ENCODE results near the gene PKDREJ. TPM values are rescaled to one million over a fixed set of nuclear protein-coding genes. Genes with fewer than 3 reads are reported as not detected.

The PKDREJ gene
- total RNA-seq, 2 donors from 2014 or later, result 0.04 TPM; not detected in 1

GRCh38 chr22:46272762-46273431 lies 9.8 kb upstream of the PKDREJ start:
- H3K27ac Mint-ChIP-seq, result no peak overlapping the region
- WGBS, 2 experiments (ENCODE audit: insufficient coverage in 1 of 2, insufficient read length in 1 of 2), result 91 to 95% methylated on average over 9 to 12 of the region's 12 CpGs
- Histone ChIP-seq H3K27ac (ENCODE audit: low read depth, low read length) (no peak overlapping the region), H3K9me3 (ENCODE audit: control insufficient read depth, low read length) (peaks cover 13% of the 10 kb centered on the region), H3K4me1 (ENCODE audit: control insufficient read depth, insufficient read depth, low read length) (no peaks in the 10 kb centered on the region), H3K4me3 (ENCODE audit: low read length) (no peak overlapping the region), H3K36me3 (ENCODE audit: control insufficient read depth, insufficient read depth, low read length) (peaks cover 34% of the 10 kb centered on the region), H3K27me3 (ENCODE audit: control insufficient read depth, insufficient read depth, low read length, poor library complexity, severe bottlenecking) (no peaks in the 10 kb centered on the region), H3K9ac (ENCODE audit: extremely low read depth, low read length, poor library complexity, severe bottlenecking) (no peak overlapping the region)
- no peak for DNase-seq
- no peak for TF ChIP-seq CTCF (conservative IDR thresholded peaks at IDR 0.05)
- H3K4me3 Mint-ChIP-seq, result no peak overlapping the region
- no peaks in the 10 kb centered on the region for H3K27me3 Mint-ChIP-seq (ENCODE audit: insufficient read depth)
- H3K4me1 Mint-ChIP-seq, result no peaks in the 10 kb centered on the region
- H3K36me3 Mint-ChIP-seq (ENCODE audit: low read depth), result peaks cover 44% of the 10 kb centered on the region
- peaks cover 6% of the 10 kb centered on the region for H3K9me3 Mint-ChIP-seq

- peaks cover 34% of the 10 kb centered on the region for H3K36me3 ChIP-seq (ENCODE audit: control insufficient read depth, insufficient read depth, low read length)
- 85 to 95% methylated on average over 4 to 8 of the region's 8 CpGs for WGBS, 2 experiments (ENCODE audit: insufficient coverage in 1 of 2, insufficient read length in 1 of 2)
- no peak for TF ChIP-seq CTCF (conservative IDR thresholded peaks at IDR 0.05)
- no peaks in the 10 kb centered on the region for H3K27me3 Mint-ChIP-seq (ENCODE audit: insufficient read depth)
- H3K9me3 Mint-ChIP-seq, result peaks cover 6% of the 10 kb centered on the region
- H3K9me3 ChIP-seq (ENCODE audit: control insufficient read depth, low read length), result peaks cover 13% of the 10 kb centered on the region
- no peak overlapping the region for H3K4me3 ChIP-seq (ENCODE audit: low read length)
- no peak overlapping the region for H3K4me3 Mint-ChIP-seq
- peaks cover 43% of the 10 kb centered on the region for H3K36me3 Mint-ChIP-seq (ENCODE audit: low read depth)
- H3K27me3 ChIP-seq (ENCODE audit: control insufficient read depth, insufficient read depth, low read length, poor library complexity, severe bottlenecking), result no peaks in the 10 kb centered on the region
- H3K9ac ChIP-seq (ENCODE audit: extremely low read depth, low read length, poor library complexity, severe bottlenecking), result no peak overlapping the region
- peaks cover 3% of the 10 kb centered on the region for H3K4me1 Mint-ChIP-seq
- no peak overlapping the region for H3K27ac Mint-ChIP-seq
- no peaks in the 10 kb centered on the region for H3K4me1 ChIP-seq (ENCODE audit: control insufficient read depth, insufficient read depth, low read length)
- H3K27ac ChIP-seq (ENCODE audit: low read depth, low read length), result no peak overlapping the region
- no peak for DNase-seq
Observed at GRCh38 chr22:46272196-46272595, 9.1 kb upstream of the PKDREJ start.

- Histone ChIP-seq H3K27me3 (ENCODE audit: control insufficient read depth, insufficient read depth, low read length, poor library complexity, severe bottlenecking) (no peaks in the 10 kb centered on the region), H3K27ac (ENCODE audit: low read depth, low read length) (no peak overlapping the region), H3K4me1 (ENCODE audit: control insufficient read depth, insufficient read depth, low read length) (no peaks in the 10 kb centered on the region), H3K9me3 (ENCODE audit: control insufficient read depth, low read length) (peaks cover 18% of the 10 kb centered on the region), H3K4me3 (ENCODE audit: low read length) (no peak overlapping the region), H3K9ac (ENCODE audit: extremely low read depth, low read length, poor library complexity, severe bottlenecking) (no peak overlapping the region), H3K36me3 (ENCODE audit: control insufficient read depth, insufficient read depth, low read length) (peaks cover 11% of the 10 kb centered on the region)
- TF ChIP-seq CTCF (conservative IDR thresholded peaks at IDR 0.05), result no peak
- Mint-ChIP-seq H3K9me3 (peaks cover 24% of the 10 kb centered on the region), H3K4me1 (peaks cover 3% of the 10 kb centered on the region), H3K27me3 (ENCODE audit: insufficient read depth) (peaks cover 21% of the 10 kb centered on the region), H3K27ac (no peak overlapping the region), H3K36me3 (ENCODE audit: low read depth) (peaks cover 21% of the 10 kb centered on the region), H3K4me3 (peak overlapping the region; percentile 74)
- DNase-seq, result no peak
- WGBS, 2 experiments (ENCODE audit: insufficient coverage in 1 of 2, insufficient read length in 1 of 2), result 89 to 96% methylated on average over 11 of the region's 11 CpGs
Observed at GRCh38 chr22:46269564-46269963, 6.4 kb upstream of the PKDREJ start.
